ENCODE measurements around the gene XYLT1. TPM values are rescaled to one million over a fixed set of nuclear protein-coding genes. Genes with fewer than 3 reads are reported as not detected.
"Not testable (repeated sequence)": the region's sequence is repeated elsewhere in the genome, so short reads cannot be mapped to it uniquely, and the experiment has no call there.

Gene XYLT1
- total RNA-seq, 2 donors from 2014 or later: 15.0 to 18.3 TPM

- Histone ChIP-seq H3K4me3 (no peak overlapping the region), H3K9ac (ENCODE audit: low read depth in 2 of 2, low read length in 2 of 2) (no peak overlapping the region), H3K27me3 (no peaks in the 10 kb centered on the region), H3K4me1 (peaks cover 9% of the 10 kb centered on the region), H3K36me3 (no peaks in the 10 kb centered on the region), H3K9me3 (no peaks in the 10 kb centered on the region), H3K27ac (no peak overlapping the region)
- TF ChIP-seq, protein P1, sequence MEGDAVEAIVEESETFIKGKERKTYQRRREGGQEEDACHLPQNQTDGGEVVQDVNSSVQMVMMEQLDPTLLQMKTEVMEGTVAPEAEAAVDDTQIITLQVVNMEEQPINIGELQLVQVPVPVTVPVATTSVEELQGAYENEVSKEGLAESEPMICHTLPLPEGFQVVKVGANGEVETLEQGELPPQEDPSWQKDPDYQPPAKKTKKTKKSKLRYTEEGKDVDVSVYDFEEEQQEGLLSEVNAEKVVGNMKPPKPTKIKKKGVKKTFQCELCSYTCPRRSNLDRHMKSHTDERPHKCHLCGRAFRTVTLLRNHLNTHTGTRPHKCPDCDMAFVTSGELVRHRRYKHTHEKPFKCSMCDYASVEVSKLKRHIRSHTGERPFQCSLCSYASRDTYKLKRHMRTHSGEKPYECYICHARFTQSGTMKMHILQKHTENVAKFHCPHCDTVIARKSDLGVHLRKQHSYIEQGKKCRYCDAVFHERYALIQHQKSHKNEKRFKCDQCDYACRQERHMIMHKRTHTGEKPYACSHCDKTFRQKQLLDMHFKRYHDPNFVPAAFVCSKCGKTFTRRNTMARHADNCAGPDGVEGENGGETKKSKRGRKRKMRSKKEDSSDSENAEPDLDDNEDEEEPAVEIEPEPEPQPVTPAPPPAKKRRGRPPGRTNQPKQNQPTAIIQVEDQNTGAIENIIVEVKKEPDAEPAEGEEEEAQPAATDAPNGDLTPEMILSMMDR (IDR thresholded peaks at IDR 0.05): no peak
- intact Hi-C loops (cut with DNase I): no loop called here
- DNase-seq: no peak
These were observed 164.0 kb downstream of the XYLT1 start for GRCh38 chr16:17306745-17307144.

GRCh38 chr16:17306211-17306610, 164.5 kb downstream of the XYLT1 start:
- H3K9me3 ChIP-seq; H3K27ac ChIP-seq; H3K27me3 ChIP-seq; H3K4me3 ChIP-seq; DNase-seq; intact Hi-C loops (cut with DNase I); H3K36me3 ChIP-seq: not testable (repeated sequence)
- Histone ChIP-seq H3K4me1 (peaks cover 12% of the 10 kb centered on the region), H3K9ac (ENCODE audit: low read depth in 2 of 2, low read length in 2 of 2) (peak overlapping the region in 1 of 2 donors; percentile 27)

DNA sequence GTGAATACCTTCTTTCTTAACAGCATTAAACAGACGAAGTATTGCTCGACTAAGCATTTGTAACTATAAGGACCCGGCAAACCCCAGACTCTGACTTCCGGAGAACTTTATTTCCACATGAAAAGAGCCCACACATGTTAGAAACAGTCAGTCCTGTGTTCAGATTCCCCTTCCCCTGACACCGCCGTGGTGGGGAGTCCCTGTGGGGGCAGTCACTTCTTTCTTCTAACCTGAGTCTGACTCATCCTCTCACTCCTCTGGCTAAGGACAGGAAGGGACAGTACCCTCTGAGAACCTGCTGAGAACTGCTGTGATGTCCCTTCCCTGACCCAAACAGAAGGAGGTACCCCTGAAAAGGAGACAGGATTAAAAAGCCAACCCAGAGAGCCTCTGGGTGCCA, 165.1 kb downstream of the XYLT1 start:
- Histone ChIP-seq H3K27me3 (no peaks in the 10 kb centered on the region), H3K4me1 (peaks cover 12% of the 10 kb centered on the region), H3K9me3 (no peaks in the 10 kb centered on the region), H3K27ac (no peak overlapping the region), H3K9ac (ENCODE audit: low read depth in 2 of 2, low read length in 2 of 2) (peak overlapping the region in 1 of 2 donors; percentile 27), H3K4me3 (no peak overlapping the region), H3K36me3 (no peaks in the 10 kb centered on the region)
- TF ChIP-seq, protein P1 (IDR thresholded peaks at IDR 0.05): no peak
- intact Hi-C loops (cut with DNase I): no loop called here
- DNase-seq: no peak

GRCh38 chr16:17304491-17305119, 166.2 kb downstream of the XYLT1 start:
- H3K36me3 ChIP-seq: no peaks in the 10 kb centered on the region
- H3K27ac ChIP-seq: peak overlapping the region; percentile 62
- peaks cover 12% of the 10 kb centered on the region for H3K4me1 ChIP-seq
- no peaks in the 10 kb centered on the region for H3K9me3 ChIP-seq
- peak; percentile 62 for DNase-seq
- H3K9ac ChIP-seq (ENCODE audit: low read depth in 2 of 2, low read length in 2 of 2): peak overlapping the region in 1 of 2 donors; percentile 76
- no peaks in the 10 kb centered on the region for H3K27me3 ChIP-seq
- TF ChIP-seq, protein P1 (IDR thresholded peaks at IDR 0.05): no peak
- H3K4me3 ChIP-seq: no peak overlapping the region
- intact Hi-C loops (cut with DNase I): loop anchor here (5.0 kb wide), 1 partner anchor 53 kb away; no protein-coding TSS in a partner anchor

DNA sequence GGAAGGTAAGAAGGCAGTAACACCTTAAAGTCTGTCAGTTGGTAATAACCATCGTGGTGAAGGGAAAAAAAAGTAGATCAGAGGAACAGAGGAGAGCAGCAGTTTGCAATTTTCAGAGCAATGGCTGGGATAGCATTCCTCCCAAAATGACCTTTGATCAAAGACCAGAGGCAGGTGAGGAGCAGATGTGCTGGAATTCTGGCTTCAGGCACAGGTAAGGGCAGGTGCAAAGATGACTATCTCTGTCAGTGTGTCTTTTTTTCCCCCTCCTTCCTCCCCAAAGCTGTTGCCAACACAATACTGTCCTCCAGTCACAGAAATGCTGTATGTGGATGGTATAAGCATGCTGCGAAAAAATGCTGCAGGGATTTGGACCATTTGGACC, 166.7 kb downstream of the XYLT1 start:
- Histone ChIP-seq H3K4me1 (peaks cover 12% of the 10 kb centered on the region), H3K27ac (peak overlapping the region; percentile 62), H3K36me3 (no peaks in the 10 kb centered on the region), H3K27me3 (no peaks in the 10 kb centered on the region), H3K9ac (ENCODE audit: low read depth in 2 of 2, low read length in 2 of 2) (peak overlapping the region; percentile 26 to 76), H3K9me3 (no peaks in the 10 kb centered on the region), H3K4me3 (no peak overlapping the region)
- TF ChIP-seq, protein P1 (IDR thresholded peaks at IDR 0.05): no peak
- DNase-seq: peak; percentile 53
- intact Hi-C loops (cut with DNase I): loop anchor here (5.0 kb wide), 1 partner anchor 53 kb away; no protein-coding TSS in a partner anchor

- H3K36me3 ChIP-seq: no peaks in the 10 kb centered on the region
- peaks cover 12% of the 10 kb centered on the region for H3K4me1 ChIP-seq
- no peaks in the 10 kb centered on the region for H3K9me3 ChIP-seq
- TF ChIP-seq, protein P1 (IDR thresholded peaks at IDR 0.05): no peak
- no peak overlapping the region for H3K4me3 ChIP-seq
- H3K27ac ChIP-seq: peak overlapping the region; percentile 62
- DNase-seq: peak; percentile 66
- H3K9ac ChIP-seq (ENCODE audit: low read depth in 2 of 2, low read length in 2 of 2): peak overlapping the region in 1 of 2 donors; percentile 76
- H3K27me3 ChIP-seq: no peaks in the 10 kb centered on the region
- intact Hi-C loops (cut with DNase I): loop anchor here (5.0 kb wide), 1 partner anchor 54 kb away; no protein-coding TSS in a partner anchor
These were observed 167.7 kb downstream of the XYLT1 start for GRCh38 chr16:17303101-17303500.
